HG03159 (cell line): ENCODE data around the gene EPS8.
A peak's percentile ranks its signal among the peaks of the same experiment; 100 is the strongest.
"Not testable (repeated sequence)": the region's sequence is repeated elsewhere in the genome, so short reads cannot be mapped to it uniquely, and the experiment has no call there.

ENCODE experiments used
- ATAC-seq: cut with Tn5 transposase; IDR thresholded peaks from one replicate; pipeline ENCODE4 v1.9.1; 2021; ENCODE audit warnings: mild to moderate bottlenecking, moderate library complexity; ENCODE audit not compliant: unreplicated experiment

EPS8 gene

GRCh38 chr12:15762162-15762561 lies 27.0 kb downstream of the EPS8 start:
- ATAC-seq = not testable (repeated sequence)

DNA sequence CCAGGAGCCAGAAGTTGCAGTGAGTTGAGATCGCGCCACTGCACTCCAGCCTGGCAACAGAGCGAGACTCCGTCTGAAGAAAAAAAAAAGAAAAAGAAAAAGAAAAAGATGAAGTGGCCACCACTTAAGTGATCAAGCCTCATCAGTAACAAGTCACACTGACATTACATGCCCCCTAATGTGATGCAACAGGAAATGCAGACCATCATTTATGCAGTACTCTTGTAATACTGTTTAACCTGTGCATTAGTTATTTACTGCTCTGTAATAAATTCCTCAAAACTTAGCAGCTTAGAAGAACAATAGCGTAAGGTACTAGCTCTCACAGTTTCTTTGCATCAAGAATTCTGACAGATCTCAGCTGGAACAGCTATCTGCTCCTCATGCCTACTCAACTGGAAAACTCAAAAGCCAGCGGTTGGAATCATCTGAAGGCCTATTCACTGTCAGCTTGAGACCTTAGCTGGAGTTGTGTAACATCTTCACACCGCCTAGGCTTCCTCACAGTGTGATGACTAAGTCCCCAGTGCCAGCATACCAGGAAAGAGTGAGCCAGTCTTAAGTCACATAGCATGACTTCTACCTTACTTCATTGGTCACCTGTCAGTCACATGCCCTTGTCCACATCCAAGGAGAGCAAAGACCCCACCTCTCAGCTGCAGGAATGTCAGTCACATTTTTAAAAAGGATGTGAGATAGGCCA lies 31.5 kb downstream of the EPS8 start:
- no peak for ATAC-seq

- ATAC-seq = no peak
Measured at GRCh38 chr12:15756822-15757221, 32.4 kb downstream of the EPS8 start.

DNA sequence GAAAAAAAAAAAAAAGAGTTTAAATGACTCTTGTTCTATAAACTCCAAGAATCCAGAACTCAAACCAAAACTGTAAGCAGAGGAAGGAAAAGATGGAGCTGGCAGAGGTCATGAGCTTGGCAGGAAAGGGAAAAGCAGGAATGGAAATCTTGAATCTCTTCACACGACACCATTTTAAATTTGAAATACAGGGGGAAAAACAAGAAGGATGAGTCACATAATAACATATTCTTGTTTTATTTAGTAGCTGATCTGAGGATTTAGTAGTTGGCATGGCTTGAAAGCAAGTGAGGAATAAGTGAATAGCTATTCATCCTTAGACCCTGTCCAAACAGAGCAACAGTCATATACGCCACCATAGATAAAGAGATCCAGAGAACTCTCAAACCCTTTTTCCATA lies 35.0 kb downstream of the EPS8 start:
- no peak for ATAC-seq

GRCh38 chr12:15752785-15753184 lies 36.4 kb downstream of the EPS8 start:
- ATAC-seq = no peak

GRCh38 chr12:15751741-15752140 lies 37.4 kb downstream of the EPS8 start:
- ATAC-seq = no peak

DNA sequence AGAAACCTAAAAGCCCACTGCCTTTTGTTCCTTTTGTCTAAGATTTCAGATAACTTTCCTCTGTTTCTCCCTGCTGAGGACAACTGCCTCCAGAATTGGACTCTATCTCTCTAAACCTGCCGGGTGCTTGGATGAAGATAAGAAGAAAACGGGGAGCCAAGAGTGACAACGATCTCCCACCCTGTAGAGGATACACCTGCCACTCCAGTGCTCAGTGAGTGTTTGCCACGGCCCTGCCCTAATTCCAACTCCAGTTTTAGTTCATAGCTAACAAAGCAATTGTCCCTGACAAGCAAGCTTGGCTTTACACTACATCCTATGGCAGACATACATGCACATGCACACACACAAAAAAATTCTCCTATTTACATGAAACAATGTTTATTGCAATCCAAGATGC lies 39.3 kb downstream of the EPS8 start:
- ATAC-seq = no peak

GRCh38 chr12:15741870-15742269 lies 47.3 kb downstream of the EPS8 start:
- not testable (repeated sequence) for ATAC-seq

GRCh38 chr12:15741082-15741481 lies 48.1 kb downstream of the EPS8 start:
- ATAC-seq = no peak

DNA sequence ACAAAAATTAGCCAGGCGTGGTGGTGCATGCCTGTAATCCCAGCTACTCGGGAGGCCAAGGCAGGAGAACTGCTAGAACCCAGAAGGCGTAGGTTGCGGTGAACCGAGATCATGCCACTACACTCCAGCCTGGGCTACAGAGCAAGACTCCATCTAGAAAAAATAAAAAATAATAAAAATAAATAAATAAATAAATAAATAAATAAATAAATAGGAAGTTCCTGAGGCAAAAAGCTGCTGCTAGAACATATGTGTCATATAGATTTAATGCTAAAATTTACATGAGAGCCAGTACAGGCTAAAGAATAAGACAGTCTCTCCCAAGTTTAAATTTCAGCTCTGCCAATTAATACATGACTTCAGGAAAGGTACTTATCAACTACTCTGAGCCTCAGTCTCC lies 48.8 kb downstream of the EPS8 start:
- ATAC-seq = not testable (repeated sequence)

DNA sequence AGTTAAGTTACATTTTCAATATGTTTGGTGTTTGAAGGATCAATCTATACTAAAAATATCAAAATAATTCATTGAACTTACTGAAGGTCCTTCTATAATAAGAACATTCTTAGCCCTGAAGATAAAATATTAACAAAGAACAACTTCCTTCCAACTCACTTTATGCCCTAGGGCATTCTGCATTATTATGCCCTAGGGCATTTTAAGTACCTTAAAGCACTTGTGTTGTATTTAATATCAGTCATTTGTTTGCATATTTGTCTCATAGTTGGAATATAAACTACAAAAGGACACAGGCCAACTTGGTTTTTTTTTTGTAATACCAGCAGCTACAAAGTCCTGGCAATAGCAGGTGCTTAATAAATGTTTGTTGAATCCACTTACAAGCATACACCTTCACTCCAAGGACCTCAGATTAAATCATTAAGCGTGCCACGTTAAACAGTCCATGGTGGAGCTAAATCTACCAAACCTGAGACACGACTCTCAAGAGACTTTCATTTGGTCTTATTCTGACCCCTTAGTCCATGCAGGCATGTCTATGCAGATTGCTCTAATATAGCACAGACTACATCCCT lies 50.7 kb downstream of the EPS8 start:
- ATAC-seq = no peak

- no peak for ATAC-seq
Measured at GRCh38 chr12:15735837-15736615, 53.2 kb downstream of the EPS8 start.

DNA sequence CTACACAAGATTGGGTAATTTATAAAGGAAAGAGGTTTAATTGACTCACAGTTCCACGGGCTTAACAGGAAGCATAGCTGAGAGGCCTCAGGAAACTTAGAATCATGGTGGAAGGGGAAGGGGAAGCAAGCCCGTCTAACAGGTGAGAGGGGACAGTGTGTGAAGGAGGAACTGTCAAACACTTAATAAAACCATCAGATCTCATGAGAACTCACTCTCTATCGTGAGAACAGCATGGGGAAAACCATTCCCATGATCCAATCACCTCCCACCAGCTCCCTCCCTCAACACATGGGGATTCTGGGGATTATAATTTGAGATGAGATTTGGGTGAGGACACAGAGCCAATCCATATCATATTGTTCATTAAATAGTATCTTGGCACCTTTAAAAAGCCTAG lies 56.1 kb downstream of the EPS8 start:
- peak; percentile 30 for ATAC-seq

- ATAC-seq = peak; percentile 73
Measured at GRCh38 chr12:15732341-15733061, 56.7 kb downstream of the EPS8 start.

DNA sequence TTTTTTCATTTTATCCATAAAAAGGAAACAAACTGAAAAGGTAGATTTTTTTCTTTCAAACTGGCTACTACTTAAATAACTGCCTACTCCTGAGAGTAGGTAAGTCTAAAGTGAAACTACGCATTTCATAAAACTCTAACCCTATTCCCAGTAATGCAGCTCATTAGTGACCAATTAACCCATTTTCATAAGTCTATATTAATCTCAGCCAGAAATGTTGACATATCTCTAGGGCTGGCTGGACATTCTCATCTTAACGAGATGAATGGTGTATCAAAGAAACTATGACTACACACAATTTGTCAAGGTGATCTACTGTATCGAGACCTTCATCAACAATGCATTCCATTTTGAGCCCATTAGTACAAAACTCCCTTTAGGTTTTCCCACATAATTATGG lies 57.2 kb downstream of the EPS8 start:
- no peak for ATAC-seq

DNA sequence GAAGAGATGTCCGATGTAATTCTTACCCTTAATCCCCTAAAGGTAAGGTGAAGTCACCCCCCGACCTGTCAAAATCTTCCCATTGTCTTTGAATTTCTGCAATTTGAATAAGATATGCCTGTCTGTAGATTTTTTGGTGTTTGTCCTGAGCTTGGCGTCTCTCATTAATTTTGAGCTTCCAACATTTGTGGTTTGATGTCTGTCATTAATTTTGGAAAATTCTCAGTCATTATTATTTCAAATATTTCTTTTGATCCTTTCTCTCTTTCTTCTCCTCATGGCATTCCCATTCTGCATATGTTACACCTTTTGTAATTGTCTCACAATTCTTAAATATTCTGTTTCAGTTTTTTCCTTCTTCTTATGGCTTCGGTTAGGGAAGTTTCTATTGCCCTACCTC lies 60.1 kb downstream of the EPS8 start:
- ATAC-seq = no peak

GRCh38 chr12:15728118-15728598 lies 61.0 kb downstream of the EPS8 start:
- ATAC-seq = no peak

DNA sequence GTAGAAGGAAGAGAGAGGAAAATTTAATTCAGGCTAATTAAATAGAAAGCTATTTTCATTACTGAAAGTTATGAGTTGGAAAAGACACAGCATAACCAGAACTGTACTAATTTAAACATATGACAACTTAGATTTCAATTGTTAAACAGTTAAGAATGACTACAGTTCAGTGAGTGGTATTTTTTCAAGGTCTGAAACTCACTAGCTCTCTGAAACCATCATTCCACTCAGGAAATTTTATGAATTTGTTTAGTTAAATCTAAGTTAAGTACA lies 62.4 kb downstream of the EPS8 start:
- ATAC-seq = no peak

GRCh38 chr12:15726027-15726877 lies 62.9 kb downstream of the EPS8 start:
- ATAC-seq = no peak

- no peak for ATAC-seq
Measured at GRCh38 chr12:15722951-15723350, 66.2 kb downstream of the EPS8 start.
